ENCODE data around the gene C22orf39.

GRCh38 chr22:19410941-19411689 is 36.4 kb downstream of the C22orf39 start:
- no peak for TF ChIP-seq CTCF (IDR thresholded peaks at IDR 0.05)
- TF ChIP-seq POLR2A (IDR thresholded peaks at IDR 0.05), result no peak
- no peak for TF ChIP-seq POLR2AphosphoS5 (IDR thresholded peaks at IDR 0.05)
- TF ChIP-seq EP300 (IDR thresholded peaks at IDR 0.05), result no peak
